ENCODE results near the gene NT5C3B.

GRCh38 chr17:41785091-41785858 lies 50.8 kb downstream of the NT5C3B start:
- no peak for TF ChIP-seq TAF1 (IDR thresholded peaks at IDR 0.05; ENCODE audit: borderline replicate concordance, low read depth, low read length)
- TF ChIP-seq POLR2A (IDR thresholded peaks at IDR 0.05; ENCODE audit: low read depth, low read length): no peak
